GM18526 (cell line): ENCODE results near the gene DOK7.

Experiments used
- POLR2A ChIP-seq: IDR thresholded peaks from 3 replicates; pipeline ENCODE4 v1.6.1; 2011; ENCODE audit not compliant: insufficient read length; ENCODE audit errors: extremely low read depth

The DOK7 gene

GRCh38 chr4:3461515-3462291, 1.4 kb upstream of the DOK7 start:
- no peak for TF ChIP-seq POLR2A

DNA sequence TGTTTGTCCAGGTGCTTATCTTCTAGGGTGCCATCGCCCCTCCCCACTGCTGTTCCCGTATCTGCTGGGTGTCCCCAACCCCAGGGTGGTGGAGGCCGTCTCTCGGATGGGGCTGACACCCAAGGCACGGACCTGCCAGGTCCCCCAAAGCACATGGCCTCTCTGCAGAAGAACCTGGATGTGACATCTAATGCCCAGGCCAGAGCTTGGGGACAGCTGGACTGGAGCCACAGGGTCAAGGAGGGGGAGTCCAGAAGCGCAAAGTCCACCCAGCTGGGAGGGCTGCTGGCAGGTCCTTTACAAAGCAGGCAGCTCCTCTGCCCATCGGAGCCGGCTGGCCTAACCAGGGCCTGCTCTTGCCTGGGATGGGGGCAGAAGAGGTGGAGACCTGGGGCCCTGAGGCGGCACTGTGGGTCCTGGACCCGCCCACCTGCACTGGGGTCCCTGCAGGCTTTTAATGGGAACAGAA, 751 bp upstream of the DOK7 start:
- no peak for TF ChIP-seq POLR2A

DNA sequence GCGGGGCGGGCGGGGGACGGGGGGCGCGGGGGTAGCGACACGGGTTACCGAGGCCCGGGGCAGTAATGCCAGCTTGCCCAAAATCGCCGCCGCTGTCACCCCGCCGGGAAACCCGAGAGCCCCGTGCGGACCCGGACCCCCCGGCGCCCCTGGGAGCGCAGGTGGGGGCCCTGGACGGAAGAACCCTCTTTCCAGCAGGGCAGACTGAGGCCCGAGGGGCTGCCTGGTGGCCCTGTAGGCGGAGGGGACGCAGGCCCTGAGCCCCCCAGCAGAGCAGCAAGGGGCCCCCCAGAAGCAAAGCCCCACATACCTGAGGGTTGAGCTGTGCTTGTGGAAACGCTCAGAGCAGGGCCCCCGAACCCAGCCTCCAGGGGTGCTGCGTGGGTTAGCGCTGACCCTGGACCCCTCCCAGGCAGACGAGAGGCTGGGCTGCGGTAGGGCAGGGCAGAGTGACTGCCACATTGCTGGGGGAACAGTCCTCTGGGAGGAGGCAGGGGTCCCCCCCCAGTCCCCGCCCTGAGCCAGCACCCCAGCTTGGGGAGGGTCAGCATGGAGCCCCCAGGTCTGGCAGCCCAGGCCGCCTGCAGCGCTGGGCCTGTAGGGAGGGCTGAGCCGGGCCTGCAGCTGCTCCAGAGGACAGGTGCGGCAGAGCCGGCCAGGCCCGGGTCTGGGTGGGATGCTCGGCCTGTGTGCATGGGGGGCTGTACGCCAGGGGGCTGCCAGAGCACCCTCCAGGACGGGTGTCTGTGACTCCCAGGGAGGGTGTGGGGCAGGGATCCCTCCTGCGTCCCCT, 646 bp downstream of the DOK7 start:
- TF ChIP-seq POLR2A = no peak

GRCh38 chr4:3464349-3464905, 1.3 kb downstream of the DOK7 start:
- TF ChIP-seq POLR2A = no peak

GRCh38 chr4:3464911-3465697, 2.0 kb downstream of the DOK7 start:
- TF ChIP-seq POLR2A = no peak

DNA sequence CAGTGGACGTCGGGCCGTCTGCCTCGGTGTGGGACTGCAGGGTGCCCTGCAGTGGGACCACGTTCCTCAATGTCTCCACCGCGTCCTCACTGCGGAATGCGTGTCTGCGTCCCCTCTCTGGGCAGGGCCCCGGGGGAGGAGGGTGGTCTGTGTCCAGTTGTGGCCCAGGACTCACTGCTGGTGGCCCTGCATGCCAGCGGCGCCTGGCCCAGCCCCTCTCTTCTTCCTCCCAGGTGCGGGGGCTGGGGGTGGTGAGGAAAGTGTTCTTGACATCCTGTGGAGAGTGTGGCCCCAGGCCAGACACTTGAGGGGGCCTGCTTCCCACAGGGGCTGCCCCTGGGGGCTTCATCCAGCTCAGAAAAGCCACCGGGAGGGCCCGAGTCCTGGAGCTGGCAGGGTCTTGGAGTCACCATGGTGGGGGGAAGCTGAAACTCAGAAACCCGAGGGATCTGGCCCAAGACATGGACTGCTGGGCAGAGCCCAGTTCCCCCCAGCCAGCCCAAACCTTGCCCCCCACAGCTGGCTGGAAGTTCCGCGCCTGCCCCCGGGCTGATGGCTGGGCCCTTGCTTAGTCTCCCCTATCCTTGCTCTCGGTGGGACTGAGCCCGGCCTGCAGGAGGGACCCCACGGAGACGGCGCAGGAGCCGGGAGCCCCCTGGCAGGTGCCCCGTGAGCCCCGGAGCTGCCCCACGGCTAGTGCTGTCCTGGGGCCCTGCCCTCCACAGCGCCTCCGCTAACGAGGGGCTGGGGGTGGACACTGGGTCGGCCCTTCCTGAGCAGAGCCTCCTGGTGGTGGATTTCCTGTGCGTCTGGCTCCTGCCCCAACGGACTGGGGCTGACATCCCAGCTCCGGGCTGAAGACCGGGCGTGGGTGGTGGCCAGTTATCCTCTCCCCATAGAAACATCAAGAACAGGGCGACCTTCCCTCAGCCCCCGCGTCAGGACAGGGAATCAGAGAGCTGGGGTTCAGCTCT, 2.9 kb downstream of the DOK7 start:
- no peak for TF ChIP-seq POLR2A

DNA sequence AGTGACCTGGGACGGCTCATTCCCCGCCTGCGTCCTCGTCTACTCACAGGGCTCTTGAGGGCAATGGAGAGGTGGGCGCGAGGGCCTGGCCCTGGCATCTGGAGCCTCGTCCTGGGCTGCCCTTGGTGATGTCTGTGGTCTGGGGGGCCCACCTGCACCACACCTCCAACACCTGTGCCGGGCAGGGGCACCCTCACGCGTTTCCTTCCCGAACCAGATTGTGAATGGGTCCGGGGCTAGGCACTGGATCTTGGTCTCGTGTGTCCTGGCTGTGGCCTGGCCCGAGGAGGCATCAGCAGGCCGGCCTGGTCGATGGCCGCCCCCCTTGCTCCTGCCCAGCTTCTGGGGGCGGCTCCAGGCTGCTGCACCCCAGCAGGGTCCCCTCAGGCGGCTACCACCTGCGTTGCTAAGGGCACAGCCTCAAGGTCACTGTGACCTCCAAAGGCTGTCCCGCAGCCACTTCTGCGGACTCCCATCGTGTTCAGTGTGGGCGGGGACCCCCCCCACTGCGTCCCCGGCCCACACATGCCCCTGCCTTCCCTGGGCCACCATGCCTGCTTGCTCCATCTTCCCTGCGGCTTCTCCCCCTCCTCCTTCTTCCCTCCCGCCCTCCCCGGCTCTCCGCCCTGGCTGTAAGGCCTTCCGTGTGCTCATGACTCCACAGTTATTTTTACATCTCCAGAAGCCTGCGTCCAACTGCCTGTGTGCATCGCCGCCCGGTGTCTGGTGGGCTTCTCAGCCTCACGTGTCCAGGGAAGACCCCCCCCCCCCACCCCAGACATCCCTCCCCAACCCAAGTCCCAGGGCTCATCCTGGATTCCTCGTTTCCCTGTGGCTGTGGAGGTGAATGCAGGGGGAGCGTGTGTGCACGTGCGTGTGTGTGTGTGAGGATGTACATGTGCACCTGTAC, 3.8 kb downstream of the DOK7 start:
- TF ChIP-seq POLR2A = no peak

DNA sequence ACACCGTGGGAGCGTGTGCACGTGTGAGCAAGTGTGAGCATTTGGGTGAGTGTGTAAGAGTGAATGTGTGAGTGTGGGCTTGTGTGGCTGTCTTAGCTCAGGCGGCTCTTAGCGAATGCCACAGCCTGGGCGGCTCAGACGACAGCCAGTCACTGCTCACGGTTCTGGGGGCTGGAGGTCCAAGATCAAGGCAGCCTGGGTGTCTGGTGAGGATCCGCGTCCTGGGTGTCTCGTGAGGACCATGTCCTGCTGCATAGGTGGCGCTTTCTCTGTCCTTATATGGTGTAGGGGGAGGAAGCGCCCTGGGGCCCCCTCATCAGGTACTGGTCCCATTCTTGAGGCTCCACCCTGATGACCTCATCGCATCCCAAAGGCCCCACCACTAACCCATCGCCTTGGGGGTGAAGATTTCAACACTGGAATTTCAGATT, 4.5 kb downstream of the DOK7 start:
- TF ChIP-seq POLR2A = no peak

DNA sequence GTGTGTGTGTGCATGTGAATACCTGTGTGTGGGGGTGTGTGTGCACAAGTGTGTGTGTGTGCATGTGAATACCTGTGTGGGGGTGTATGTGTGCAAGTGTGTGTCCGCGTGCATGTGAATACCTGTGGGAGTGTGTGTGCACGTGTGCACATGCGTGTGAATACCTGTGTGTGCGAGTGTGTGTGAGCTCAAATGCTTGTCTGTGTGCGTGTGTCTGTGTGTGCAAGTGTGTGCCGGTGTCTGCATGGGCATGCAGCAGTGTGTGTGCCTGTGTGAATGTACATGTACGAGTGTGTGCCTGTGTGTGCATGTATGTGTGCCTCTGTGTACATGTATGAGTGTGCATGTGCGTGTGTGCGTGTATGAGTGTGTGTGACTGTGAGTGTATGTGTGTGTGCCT, 5.0 kb downstream of the DOK7 start:
- no peak for TF ChIP-seq POLR2A

- TF ChIP-seq POLR2A = no peak
These were observed 5.7 kb downstream of the DOK7 start for GRCh38 chr4:3468804-3469203.

- no peak for TF ChIP-seq POLR2A
These were observed 6.5 kb downstream of the DOK7 start for GRCh38 chr4:3469386-3470243.
